Mucosa of rectum (tissue), 2 donors: ENCODE results near the gene FXR2.

Source experiments
- H3K27ac ChIP-seq, 2 donors: one replicate each; pipeline ENCODE4 v1.7.0; 2013; ENCODE audit warnings: inconsistent platforms in 2 of 2, low read depth in 2 of 2, low read length in 2 of 2
- H3K27me3 ChIP-seq, 2 donors: one replicate each; pipeline ENCODE4 v1.7.0; 2013; ENCODE audit warnings: low read length in 2 of 2; ENCODE audit not compliant: control insufficient read depth in 2 of 2, insufficient read depth in 2 of 2
- H3K36me3 ChIP-seq, 2 donors: one replicate each; pipeline ENCODE4 v1.7.0; 2013; ENCODE audit warnings: low read length in 2 of 2; ENCODE audit not compliant: control insufficient read depth in 2 of 2, insufficient read depth in 2 of 2
- H3K4me1 ChIP-seq, 2 donors: one replicate each; pipeline ENCODE4 v1.7.0; 2013; ENCODE audit warnings: low read length in 2 of 2, mild to moderate bottlenecking in 1 of 2; ENCODE audit not compliant: control insufficient read depth in 2 of 2, insufficient read depth in 2 of 2
- H3K4me3 ChIP-seq, 2 donors: one replicate each; pipeline ENCODE4 v1.7.0; 2013; ENCODE audit warnings: low read length in 2 of 2
- H3K9ac ChIP-seq, 2 donors: one replicate each; pipeline ENCODE4 v1.7.0; 2013; ENCODE audit warnings: low read length in 2 of 2, low read depth in 1 of 2, mild to moderate bottlenecking in 1 of 2
- H3K9me3 ChIP-seq, 2 donors: one replicate each; pipeline ENCODE4 v1.7.0; 2013; ENCODE audit warnings: low read length in 2 of 2; ENCODE audit not compliant: control insufficient read depth in 2 of 2
- donor health status: healthy.
- donor health status: Normal muscosa, but diverticular disease.

Gene FXR2

DNA sequence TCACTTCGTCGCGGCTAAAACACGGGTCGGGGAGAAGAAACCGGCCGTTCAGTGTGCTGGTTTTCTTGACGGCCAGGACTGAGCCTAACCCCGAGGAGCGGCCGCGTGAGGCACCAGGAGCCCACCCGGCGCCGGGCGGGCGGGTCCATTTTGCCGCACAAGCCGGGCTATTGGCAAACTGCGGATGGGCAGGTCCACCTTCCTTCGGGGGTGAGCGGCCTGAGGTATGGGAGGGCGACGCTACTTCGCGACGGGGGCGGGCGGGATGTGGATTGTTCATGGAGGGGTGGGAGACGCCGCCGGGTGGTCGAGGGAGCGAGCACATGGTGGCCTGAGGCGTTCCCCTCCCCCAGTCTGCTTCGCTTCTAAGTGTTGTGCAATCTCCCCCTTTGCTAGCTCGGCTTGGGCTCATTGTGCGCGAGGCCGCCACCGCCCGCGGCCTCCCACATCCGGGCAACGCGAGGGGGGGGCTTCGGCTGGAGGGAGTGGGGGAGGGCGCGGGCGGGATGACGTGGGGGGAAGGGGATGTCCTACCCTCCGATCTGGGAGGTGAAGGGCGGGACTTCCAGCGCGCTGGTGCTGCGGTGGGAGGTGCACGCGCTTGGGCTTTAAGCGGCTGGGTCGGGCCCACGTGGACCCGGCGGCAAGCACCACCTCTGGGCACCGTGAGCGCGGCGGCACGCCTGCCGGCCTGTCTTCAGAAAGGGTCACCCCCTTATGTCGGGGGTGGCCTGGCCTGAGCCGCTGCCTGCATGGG is 41.2 kb downstream of the FXR2 start:
- Histone ChIP-seq H3K36me3 (peaks cover 62 to 63% of the 10 kb centered on the region in 2 donors), H3K4me3 (peak overlapping the region; percentile 83 to 86), H3K27ac (peak overlapping the region; percentile 97 to 99), H3K9me3 (no peaks in the 10 kb centered on the region), H3K9ac (peak overlapping the region; percentile 95 to 98), H3K4me1 (peaks cover 26 to 30% of the 10 kb centered on the region in 2 donors), H3K27me3 (no peaks in the 10 kb centered on the region)

DNA sequence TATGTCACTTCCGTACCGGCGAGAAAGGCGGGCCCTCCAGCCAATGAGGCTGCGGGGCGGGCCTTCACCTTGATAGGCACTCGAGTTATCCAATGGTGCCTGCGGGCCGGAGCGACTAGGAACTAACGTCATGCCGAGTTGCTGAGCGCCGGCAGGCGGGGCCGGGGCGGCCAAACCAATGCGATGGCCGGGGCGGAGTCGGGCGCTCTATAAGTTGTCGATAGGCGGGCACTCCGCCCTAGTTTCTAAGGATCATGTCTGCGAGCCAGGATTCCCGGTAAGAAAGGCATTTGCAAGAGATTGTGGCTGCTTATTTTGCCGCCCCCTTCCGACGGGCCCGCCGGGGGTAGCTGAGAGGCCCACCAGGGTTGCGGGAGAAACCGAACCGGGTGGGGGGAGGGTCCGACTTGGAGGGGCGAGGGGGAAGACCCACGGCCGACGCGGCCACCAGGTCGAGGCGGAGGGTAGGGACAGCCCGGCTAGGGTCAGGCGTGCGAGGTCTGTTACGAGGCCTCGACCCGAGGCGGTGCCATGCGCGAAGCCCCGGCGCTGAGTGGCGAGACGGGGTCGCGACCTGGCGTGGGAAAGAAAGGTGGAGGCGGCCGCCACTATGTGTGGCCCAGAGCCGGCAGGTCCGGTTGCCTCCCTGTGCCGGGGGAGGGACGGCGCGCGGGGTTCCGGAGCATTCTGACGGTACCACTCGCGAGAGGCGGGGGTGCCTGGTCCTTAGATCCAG is 41.9 kb downstream of the FXR2 start:
- peaks cover 27 to 30% of the 10 kb centered on the region in 2 donors for H3K4me1 ChIP-seq
- H3K9ac ChIP-seq: peak overlapping the region; percentile 95 to 98
- H3K27ac ChIP-seq: peak overlapping the region; percentile 97 to 99
- H3K4me3 ChIP-seq: peak overlapping the region; percentile 83 to 86
- H3K27me3 ChIP-seq: no peaks in the 10 kb centered on the region
- H3K36me3 ChIP-seq: peaks cover 57% of the 10 kb centered on the region in 2 donors
- H3K9me3 ChIP-seq: no peaks in the 10 kb centered on the region

DNA sequence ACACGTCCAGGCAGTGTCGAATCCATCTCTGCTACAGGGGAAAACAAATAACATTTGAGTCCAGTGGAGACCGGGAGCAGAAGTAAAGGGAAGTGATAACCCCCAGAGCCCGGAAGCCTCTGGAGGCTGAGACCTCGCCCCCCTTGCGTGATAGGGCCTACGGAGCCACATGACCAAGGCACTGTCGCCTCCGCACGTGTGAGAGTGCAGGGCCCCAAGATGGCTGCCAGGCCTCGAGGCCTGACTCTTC is 42.4 kb downstream of the FXR2 start:
- H3K36me3 ChIP-seq: peaks cover 52% of the 10 kb centered on the region in 2 donors
- H3K9ac ChIP-seq: peak overlapping the region; percentile 65 to 92
- peak overlapping the region; percentile 76 to 92 for H3K4me3 ChIP-seq
- H3K27me3 ChIP-seq: no peaks in the 10 kb centered on the region
- peaks cover 27 to 30% of the 10 kb centered on the region in 2 donors for H3K4me1 ChIP-seq
- no peaks in the 10 kb centered on the region for H3K9me3 ChIP-seq
- H3K27ac ChIP-seq: peak overlapping the region; percentile 82 to 94

DNA sequence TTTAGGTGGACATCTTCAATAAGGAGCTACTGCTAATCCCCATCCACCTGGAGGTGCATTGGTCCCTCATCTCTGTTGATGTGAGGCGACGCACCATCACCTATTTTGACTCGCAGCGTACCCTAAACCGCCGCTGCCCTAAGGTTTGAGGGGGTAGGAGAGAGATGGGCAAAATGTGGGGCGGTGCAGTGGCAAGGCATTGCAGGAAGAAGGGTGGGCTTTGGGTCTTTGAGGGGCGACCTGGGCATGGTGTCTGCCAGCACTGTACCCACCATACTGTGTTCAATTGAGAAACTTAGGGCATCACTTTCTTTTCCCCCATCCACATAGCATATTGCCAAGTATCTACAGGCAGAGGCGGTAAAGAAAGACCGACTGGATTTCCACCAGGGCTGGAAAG is 44.3 kb downstream of the FXR2 start:
- no peak overlapping the region for H3K4me3 ChIP-seq
- peaks cover 37 to 42% of the 10 kb centered on the region in 2 donors for H3K36me3 ChIP-seq
- H3K27me3 ChIP-seq: no peaks in the 10 kb centered on the region
- H3K27ac ChIP-seq: no peak overlapping the region
- H3K9me3 ChIP-seq: no peaks in the 10 kb centered on the region
- H3K4me1 ChIP-seq: peaks cover 19 to 24% of the 10 kb centered on the region in 2 donors
- no peak overlapping the region for H3K9ac ChIP-seq

DNA sequence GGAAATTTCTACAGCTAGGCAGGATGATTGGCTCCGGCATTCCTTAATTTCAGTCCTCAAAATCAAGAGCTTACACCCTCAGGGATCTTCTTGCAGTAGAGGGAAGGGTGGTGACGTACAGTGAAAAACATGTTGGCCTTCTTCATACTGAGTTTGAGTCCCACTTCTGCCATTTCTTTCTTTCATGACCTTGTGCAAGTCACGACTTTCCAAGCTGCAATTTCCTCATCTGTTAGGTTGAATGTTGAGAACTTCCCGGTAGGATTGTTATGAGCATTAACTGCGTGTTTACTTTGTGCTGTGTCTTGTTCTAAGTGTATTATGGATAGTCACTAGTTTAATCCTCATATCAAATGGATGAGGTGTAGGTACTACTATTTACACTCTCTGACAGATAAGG is 45.1 kb downstream of the FXR2 start:
- peaks cover 37 to 38% of the 10 kb centered on the region in 2 donors for H3K36me3 ChIP-seq
- peaks cover 12 to 16% of the 10 kb centered on the region in 2 donors for H3K4me1 ChIP-seq
- no peaks in the 10 kb centered on the region for H3K27me3 ChIP-seq
- no peak overlapping the region for H3K9ac ChIP-seq
- no peaks in the 10 kb centered on the region for H3K9me3 ChIP-seq
- no peak overlapping the region for H3K27ac ChIP-seq
- H3K4me3 ChIP-seq: no peak overlapping the region

DNA sequence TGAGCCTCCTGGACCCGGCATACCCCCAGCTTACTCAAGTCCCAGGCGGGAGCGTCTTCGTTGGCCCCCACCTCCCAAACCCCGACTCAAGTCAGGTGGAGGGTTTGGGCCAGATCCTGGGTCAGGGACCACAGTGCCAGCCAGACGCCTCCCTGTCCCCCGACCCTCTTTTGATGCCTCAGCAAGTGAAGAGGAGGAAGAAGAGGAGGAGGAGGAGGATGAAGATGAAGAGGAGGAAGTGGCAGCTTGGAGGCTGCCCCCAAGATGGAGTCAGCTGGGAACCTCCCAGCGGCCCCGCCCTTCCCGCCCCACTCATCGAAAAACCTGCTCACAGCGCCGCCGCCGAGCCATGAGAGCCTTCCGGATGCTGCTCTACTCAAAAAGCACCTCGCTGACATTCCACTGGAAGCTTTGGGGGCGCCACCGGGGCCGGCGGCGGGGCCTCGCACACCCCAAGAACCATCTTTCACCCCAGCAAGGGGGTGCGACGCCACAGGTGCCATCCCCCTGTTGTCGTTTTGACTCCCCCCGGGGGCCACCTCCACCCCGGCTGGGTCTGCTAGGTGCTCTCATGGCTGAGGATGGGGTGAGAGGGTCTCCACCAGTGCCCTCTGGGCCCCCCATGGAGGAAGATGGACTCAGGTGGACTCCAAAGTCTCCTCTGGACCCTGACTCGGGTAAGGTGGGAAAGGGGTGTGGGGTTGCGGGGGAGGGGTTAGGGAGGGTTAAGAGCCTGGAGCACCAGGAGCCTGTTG is 51.4 kb downstream of the FXR2 start:
- Histone ChIP-seq H3K36me3 (peaks cover 15 to 16% of the 10 kb centered on the region in 2 donors), H3K9me3 (no peaks in the 10 kb centered on the region), H3K9ac (peak overlapping the region in 1 of 2 donors; percentile 14), H3K4me1 (peaks cover 40% of the 10 kb centered on the region in 2 donors), H3K27me3 (no peaks in the 10 kb centered on the region), H3K4me3 (peak overlapping the region in 1 of 2 donors; percentile 85), H3K27ac (no peak overlapping the region)

DNA sequence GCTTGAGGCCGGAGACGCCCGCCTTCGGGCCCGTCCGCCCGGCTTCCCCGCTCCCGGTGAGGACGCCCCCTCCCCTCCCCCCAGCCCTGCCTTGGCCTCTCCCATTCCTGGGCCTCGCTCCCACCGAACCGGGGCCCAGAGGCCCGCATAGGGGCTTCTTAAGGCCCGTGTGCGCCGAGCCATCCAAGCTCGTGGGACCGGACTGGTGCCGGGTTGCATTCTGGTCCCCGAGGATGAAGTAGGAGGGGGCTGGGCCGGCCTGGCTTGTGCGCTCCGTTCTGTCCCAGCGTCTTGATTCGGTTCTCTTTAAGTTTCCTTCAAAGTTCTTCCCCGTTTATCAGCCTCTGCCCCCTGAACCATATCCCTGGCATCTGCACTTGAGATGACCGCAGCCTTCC is 52.5 kb downstream of the FXR2 start:
- Histone ChIP-seq H3K27ac (peak overlapping the region; percentile 98 to 99), H3K4me1 (peaks cover 50% of the 10 kb centered on the region in 2 donors), H3K9me3 (no peaks in the 10 kb centered on the region), H3K36me3 (peaks cover 15 to 16% of the 10 kb centered on the region in 2 donors), H3K9ac (peak overlapping the region; percentile 74 to 87), H3K4me3 (peak overlapping the region; percentile 69 to 85), H3K27me3 (no peaks in the 10 kb centered on the region)

DNA sequence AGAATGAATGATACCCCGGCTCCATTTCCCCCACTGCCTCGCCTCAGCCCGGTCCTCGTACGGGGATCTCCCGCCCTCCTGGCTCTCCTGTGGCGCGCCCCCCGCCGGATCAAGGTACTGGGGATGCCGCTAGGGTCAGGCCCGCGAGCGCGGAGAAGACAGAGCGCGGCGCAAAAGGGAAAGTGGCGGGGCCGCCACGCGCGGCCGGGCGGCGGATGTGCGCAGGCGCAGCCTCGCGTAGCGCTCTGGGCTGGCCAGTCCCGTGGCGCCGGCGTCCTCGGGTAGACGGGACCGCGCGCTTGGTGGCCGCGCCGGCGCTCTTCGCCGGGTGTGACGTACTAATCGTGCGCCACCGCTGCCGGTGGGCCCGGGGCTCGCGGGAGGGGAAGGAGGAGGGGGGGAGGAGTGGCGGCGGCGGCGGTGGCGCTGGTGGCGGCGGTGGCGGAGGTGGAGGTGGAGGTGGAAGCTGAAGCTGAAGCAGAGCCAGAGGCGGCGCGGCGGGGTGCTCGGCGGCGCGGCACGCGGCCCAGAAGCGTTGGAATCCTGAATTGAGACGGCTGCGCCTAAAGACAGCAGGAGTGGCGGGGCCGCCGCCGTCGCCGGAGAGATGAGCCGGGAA is 53.0 kb downstream of the FXR2 start, which contains the start of gene SENP3:
Gene SENP3, plus strand, starts transcription at position 331 of the 619 bp plus-strand sequence. CDS start 1,158 bp downstream, outside the sequence.
- H3K27ac ChIP-seq: peak within 1 kb of the TSS; percentile 98 to 99
- H3K9me3 ChIP-seq: no peaks in the 10 kb centered on the region
- no peaks in the 10 kb centered on the region for H3K27me3 ChIP-seq
- peaks cover 12 to 16% of the 10 kb centered on the region in 2 donors for H3K36me3 ChIP-seq
- peak within 1 kb of the TSS; percentile 69 to 85 for H3K4me3 ChIP-seq
- peaks cover 55 to 56% of the 10 kb centered on the region in 2 donors for H3K4me1 ChIP-seq
- H3K9ac ChIP-seq: peak within 1 kb of the TSS; percentile 87 to 94

DNA sequence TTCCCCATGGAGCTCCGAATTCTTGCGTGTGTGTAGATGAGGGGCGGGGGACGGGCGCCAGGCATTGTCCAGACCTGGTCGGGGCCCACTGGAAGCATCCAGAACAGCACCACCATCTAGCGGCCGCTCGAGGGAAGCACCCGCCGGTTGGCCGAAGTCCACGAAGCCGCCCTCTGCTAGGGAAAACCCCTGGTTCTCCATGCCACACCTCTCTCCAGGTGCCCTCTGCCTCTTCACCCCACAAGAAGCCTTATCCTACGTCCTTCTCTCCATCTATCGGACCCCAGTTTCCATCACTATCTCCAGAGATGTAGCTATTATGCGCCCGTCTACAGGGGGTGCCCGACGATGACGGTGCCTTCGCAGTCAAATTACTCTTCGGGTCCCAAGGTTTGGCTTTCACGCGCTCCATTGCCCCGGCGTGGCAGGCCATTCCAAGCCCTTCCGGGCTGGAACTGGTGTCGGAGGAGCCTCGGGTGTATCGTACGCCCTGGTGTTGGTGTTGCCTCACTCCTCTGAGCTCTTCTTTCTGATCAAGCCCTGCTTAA is 53.6 kb downstream of the FXR2 start:
- Histone ChIP-seq H3K4me3 (peak overlapping the region; percentile 69 to 85), H3K4me1 (peaks cover 57% of the 10 kb centered on the region in 2 donors), H3K36me3 (peaks cover 12 to 16% of the 10 kb centered on the region in 2 donors), H3K9me3 (no peaks in the 10 kb centered on the region), H3K9ac (peak overlapping the region; percentile 79 to 94), H3K27ac (peak overlapping the region; percentile 98 to 99), H3K27me3 (no peaks in the 10 kb centered on the region)
